HEK293T (cell line): ENCODE measurements around the gene ZNF202.

ENCODE experiments used
- ARNT ChIP-seq: fragments of 450-650 bp; IDR thresholded peaks from 2 replicates; pipeline ENCODE4 v1.6.1; 2017; ENCODE audit warnings: mild to moderate bottlenecking
- BHLHE40 ChIP-seq: fragments of 450-650 bp; IDR thresholded peaks from 2 replicates; pipeline ENCODE4 v1.6.1; 2016; ENCODE audit warnings: mild to moderate bottlenecking, moderate library complexity, borderline replicate concordance
- CTBP1 ChIP-seq: fragments of 450-650 bp; IDR thresholded peaks from 2 replicates; pipeline ENCODE4 v1.6.1; 2016; ENCODE audit warnings: borderline replicate concordance
- ELF4 ChIP-seq: fragments of 450-650 bp; IDR thresholded peaks from 2 replicates; pipeline ENCODE4 v1.6.1; 2017; ENCODE audit warnings: antibody characterized with exemption
- FOXA1 ChIP-seq: fragments of 450-650 bp; IDR thresholded peaks from 2 replicates; pipeline ENCODE4 v1.6.1; 2016; ENCODE audit warnings: mild to moderate bottlenecking
- FOXK2 ChIP-seq: fragments of 450-650 bp; IDR thresholded peaks from 2 replicates; pipeline ENCODE4 v1.6.1; 2016; ENCODE audit warnings: mild to moderate bottlenecking
- FOXM1 ChIP-seq: fragments of 450-650 bp; IDR thresholded peaks from 2 replicates; pipeline ENCODE4 v1.6.1; 2017; ENCODE audit warnings: mild to moderate bottlenecking, borderline replicate concordance
- SP1 ChIP-seq: fragments of 450-650 bp; IDR thresholded peaks from 2 replicates; pipeline ENCODE4 v1.6.1; 2017
- SUZ12 ChIP-seq: fragments of 450-650 bp; IDR thresholded peaks from 2 replicates; pipeline ENCODE4 v1.6.1; 2016; ENCODE audit warnings: mild to moderate bottlenecking
- TARDBP ChIP-seq: fragments of 450-650 bp; IDR thresholded peaks from 2 replicates; pipeline ENCODE4 v1.6.1; 2016
- ZNF384 ChIP-seq: fragments of 450-650 bp; IDR thresholded peaks from 2 replicates; pipeline ENCODE4 v1.6.1; 2016
- TF ChIP-seq, protein P1 (sequence below): fragments of 450-650 bp; IDR thresholded peaks from 2 replicates; pipeline ENCODE4 v1.6.1; 2016

DNA sequence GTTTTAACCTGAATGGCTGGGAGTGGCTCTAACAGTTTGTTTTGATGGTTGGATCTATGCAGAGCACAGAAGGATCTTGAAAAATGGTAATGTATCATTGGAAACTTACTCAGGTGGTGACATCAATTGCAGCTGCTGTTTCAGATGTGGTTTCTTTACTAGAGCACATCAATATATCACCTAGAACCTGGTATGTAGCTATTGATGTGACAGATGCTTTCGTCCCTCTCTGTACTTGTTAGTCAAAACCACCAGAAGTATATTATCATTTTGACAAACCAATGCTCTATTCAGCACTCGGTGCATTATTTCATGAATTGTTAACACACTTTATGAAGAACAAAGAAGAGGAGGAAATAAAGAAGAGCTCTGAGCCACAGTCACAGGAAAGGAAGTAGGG is 60.4 kb downstream of the ZNF202 start:
- TF ChIP-seq SP1 (no peak), ZNF384 (no peak), SUZ12 (no peak), BHLHE40 (no peak), TARDBP (no peak), ARNT (no peak), FOXK2 (no peak), FOXA1 (no peak), ELF4 (no peak), FOXM1 (no peak), CTBP1 (no peak)
- TF ChIP-seq, protein P1, sequence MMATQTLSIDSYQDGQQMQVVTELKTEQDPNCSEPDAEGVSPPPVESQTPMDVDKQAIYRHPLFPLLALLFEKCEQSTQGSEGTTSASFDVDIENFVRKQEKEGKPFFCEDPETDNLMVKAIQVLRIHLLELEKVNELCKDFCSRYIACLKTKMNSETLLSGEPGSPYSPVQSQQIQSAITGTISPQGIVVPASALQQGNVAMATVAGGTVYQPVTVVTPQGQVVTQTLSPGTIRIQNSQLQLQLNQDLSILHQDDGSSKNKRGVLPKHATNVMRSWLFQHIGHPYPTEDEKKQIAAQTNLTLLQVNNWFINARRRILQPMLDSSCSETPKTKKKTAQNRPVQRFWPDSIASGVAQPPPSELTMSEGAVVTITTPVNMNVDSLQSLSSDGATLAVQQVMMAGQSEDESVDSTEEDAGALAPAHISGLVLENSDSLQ = no peak
